Caco-2 (cell line): ENCODE results near the gene GIPR. TPM values are rescaled to one million over a fixed set of nuclear protein-coding genes. Genes with fewer than 3 reads are reported as not detected.

Experiments
- BruUV-seq: library from RNA; stranded (reverse); fragments of 400-500 nt; replicated peaks from 2 replicates; lab custom pipeline; 2021; lab: Mats Ljungman, UMichigan
- CTCF ChIA-PET: fragments of 300-600 bp; sonication (Branson Sonifier 250); formaldehyde crosslinking; loops from one replicate; lab custom pipeline; 2022; ENCODE audit warnings: antibody characterized with exemption; lab: Charles Lee
- POLR2A ChIA-PET: fragments of 300-600 bp; sonication (Branson Sonifier 250); formaldehyde crosslinking; loops from one replicate; lab custom pipeline; 2022; ENCODE audit warnings: antibody characterized with exemption; lab: Charles Lee
- DNase-seq, 2 experiments: peaks; one replicate each; pipeline versions ENCODE4 v3.0.0 to v3.0.0-alpha.2; 2020 to 2022
- H3K27me3 ChIP-seq: replicated peaks from 2 replicates; pipeline ENCODE4 v1.6.0; 2011; ENCODE audit warnings: low read length; ENCODE audit not compliant: control insufficient read depth, insufficient read depth
- H3K36me3 ChIP-seq: 2 replicates; pipeline ENCODE4 v1.5.1; 2011; ENCODE audit warnings: low read length; ENCODE audit not compliant: control insufficient read depth, insufficient read depth
- H3K4me1 ChIP-seq: fragments of 250-450 bp; sonication (Bioruptor Pico); 2 replicates; pipeline ENCODE4 v1.5.1; 2020; ENCODE audit warnings: mild to moderate bottlenecking
- H3K4me3 ChIP-seq: 2 replicates; pipeline ENCODE4 v1.5.1; 2011; ENCODE audit warnings: low read depth, mild to moderate bottlenecking, control low read depth, low read length
- H3K9me3 ChIP-seq: fragments of 250-450 bp; sonication (Bioruptor Pico); 2 replicates; pipeline ENCODE4 v1.5.1; 2020; ENCODE audit warnings: mild to moderate bottlenecking, moderate library complexity
- H3K27ac Mint-ChIP-seq: one replicate; pipeline ENCODE4 v1.8.0; 2022; ENCODE audit warnings: mixed read lengths; ENCODE audit not compliant: unreplicated experiment
- H3K27me3 Mint-ChIP-seq: one replicate; pipeline ENCODE4 v1.8.0; 2022; ENCODE audit warnings: mixed read lengths; ENCODE audit not compliant: insufficient read depth, unreplicated experiment
- H3K36me3 Mint-ChIP-seq: one replicate; pipeline ENCODE4 v1.8.0; 2022; ENCODE audit warnings: mild to moderate bottlenecking, mixed read lengths; ENCODE audit not compliant: insufficient read depth, unreplicated experiment
- H3K4me1 Mint-ChIP-seq: one replicate; pipeline ENCODE4 v1.8.0; 2022; ENCODE audit warnings: low read depth, mixed read lengths; ENCODE audit not compliant: unreplicated experiment
- H3K4me3 Mint-ChIP-seq: one replicate; pipeline ENCODE4 v1.8.0; 2022; ENCODE audit warnings: mild to moderate bottlenecking, moderate library complexity, mixed read lengths; ENCODE audit not compliant: unreplicated experiment
- H3K9me3 Mint-ChIP-seq: one replicate; pipeline ENCODE4 v1.8.0; 2022; ENCODE audit warnings: mixed read lengths; ENCODE audit not compliant: unreplicated experiment
- intact Hi-C: fragments of 100-400 bp; cut with micrococcal nuclease; formaldehyde crosslinking; loops from one replicate; pipeline ENCODE4 v1.10.0; 2022; ENCODE audit not compliant: unreplicated experiment
- total RNA-seq: library from RNA; stranded (reverse); gene quantifications from 2 replicates; pipeline ENCODE4 v1.2.3, GENCODE V29; 2022
- TF ChIP-seq, protein P1 (sequence below), 2 experiments: fragments of 200-600 bp in 1 of 2; IDR thresholded peaks; 1 replicate in 1 of 2; 2 replicates in 1 of 2; pipeline versions ENCODE4 v1.5.1 to v1.8.0; 2011 to 2022; ENCODE audit warnings: antibody characterized with exemption in 1 of 2, control low read depth in 1 of 2, inconsistent platforms in 1 of 2, low read depth in 1 of 2, low read length in 1 of 2, mild to moderate bottlenecking in 1 of 2, moderate library complexity in 1 of 2; ENCODE audit not compliant: insufficient read depth in 1 of 2, severe bottlenecking in 1 of 2, unreplicated experiment in 1 of 2

The GIPR gene
- total RNA-seq, 1 experiment from 2014 or later: 2.6 TPM

GRCh38 chr19:45641274-45642105 is 26.5 kb upstream of the GIPR start:
- H3K4me1 Mint-ChIP-seq: peaks cover 25% of the 10 kb centered on the region
- peak; percentile 93 to 97 for DNase-seq
- no peaks in the 10 kb centered on the region for H3K27me3 Mint-ChIP-seq
- Histone ChIP-seq H3K9me3 (no peaks in the 10 kb centered on the region), H3K27me3 (no peaks in the 10 kb centered on the region), H3K4me1 (peaks cover 25% of the 10 kb centered on the region), H3K36me3 (no peaks in the 10 kb centered on the region), H3K4me3 (peak overlapping the region; percentile 39)
- ChIA-PET CTCF (interaction anchor here (0.5 to 3.9 kb wide), 45 partner anchors 8 to 223 kb away, joined by 3 to 77 read pairs (median 7); partner anchors contain the start of genes FBXO46, FOXA3, GIPR and OPA3), POLR2A (interaction anchor here (0.6 to 1.5 kb wide), 11 partner anchors 9 to 174 kb away, joined by 3 to 9 read pairs (median 6); partner anchors contain the start of genes FOSB and OPA3)
- intact Hi-C loops: loop anchor here (1.0 to 10.0 kb wide), 3 partner anchors 34 to 147 kb away; partner anchors contain the start of genes PPM1N and RTN2
- TF ChIP-seq, protein P1, sequence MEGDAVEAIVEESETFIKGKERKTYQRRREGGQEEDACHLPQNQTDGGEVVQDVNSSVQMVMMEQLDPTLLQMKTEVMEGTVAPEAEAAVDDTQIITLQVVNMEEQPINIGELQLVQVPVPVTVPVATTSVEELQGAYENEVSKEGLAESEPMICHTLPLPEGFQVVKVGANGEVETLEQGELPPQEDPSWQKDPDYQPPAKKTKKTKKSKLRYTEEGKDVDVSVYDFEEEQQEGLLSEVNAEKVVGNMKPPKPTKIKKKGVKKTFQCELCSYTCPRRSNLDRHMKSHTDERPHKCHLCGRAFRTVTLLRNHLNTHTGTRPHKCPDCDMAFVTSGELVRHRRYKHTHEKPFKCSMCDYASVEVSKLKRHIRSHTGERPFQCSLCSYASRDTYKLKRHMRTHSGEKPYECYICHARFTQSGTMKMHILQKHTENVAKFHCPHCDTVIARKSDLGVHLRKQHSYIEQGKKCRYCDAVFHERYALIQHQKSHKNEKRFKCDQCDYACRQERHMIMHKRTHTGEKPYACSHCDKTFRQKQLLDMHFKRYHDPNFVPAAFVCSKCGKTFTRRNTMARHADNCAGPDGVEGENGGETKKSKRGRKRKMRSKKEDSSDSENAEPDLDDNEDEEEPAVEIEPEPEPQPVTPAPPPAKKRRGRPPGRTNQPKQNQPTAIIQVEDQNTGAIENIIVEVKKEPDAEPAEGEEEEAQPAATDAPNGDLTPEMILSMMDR (IDR thresholded peaks at IDR 0.05; ENCODE audit: insufficient read depth in 1 of 2, low read depth in 1 of 2, low read length in 1 of 2, severe bottlenecking in 1 of 2, unreplicated experiment in 1 of 2): no peak
- H3K36me3 Mint-ChIP-seq: peaks cover 26% of the 10 kb centered on the region
- peak overlapping the region; percentile 75 for H3K4me3 Mint-ChIP-seq
- no peaks in the 10 kb centered on the region for H3K9me3 Mint-ChIP-seq
- no TSS peak for BruUV-seq
- H3K27ac Mint-ChIP-seq: peak overlapping the region; percentile 84

DNA sequence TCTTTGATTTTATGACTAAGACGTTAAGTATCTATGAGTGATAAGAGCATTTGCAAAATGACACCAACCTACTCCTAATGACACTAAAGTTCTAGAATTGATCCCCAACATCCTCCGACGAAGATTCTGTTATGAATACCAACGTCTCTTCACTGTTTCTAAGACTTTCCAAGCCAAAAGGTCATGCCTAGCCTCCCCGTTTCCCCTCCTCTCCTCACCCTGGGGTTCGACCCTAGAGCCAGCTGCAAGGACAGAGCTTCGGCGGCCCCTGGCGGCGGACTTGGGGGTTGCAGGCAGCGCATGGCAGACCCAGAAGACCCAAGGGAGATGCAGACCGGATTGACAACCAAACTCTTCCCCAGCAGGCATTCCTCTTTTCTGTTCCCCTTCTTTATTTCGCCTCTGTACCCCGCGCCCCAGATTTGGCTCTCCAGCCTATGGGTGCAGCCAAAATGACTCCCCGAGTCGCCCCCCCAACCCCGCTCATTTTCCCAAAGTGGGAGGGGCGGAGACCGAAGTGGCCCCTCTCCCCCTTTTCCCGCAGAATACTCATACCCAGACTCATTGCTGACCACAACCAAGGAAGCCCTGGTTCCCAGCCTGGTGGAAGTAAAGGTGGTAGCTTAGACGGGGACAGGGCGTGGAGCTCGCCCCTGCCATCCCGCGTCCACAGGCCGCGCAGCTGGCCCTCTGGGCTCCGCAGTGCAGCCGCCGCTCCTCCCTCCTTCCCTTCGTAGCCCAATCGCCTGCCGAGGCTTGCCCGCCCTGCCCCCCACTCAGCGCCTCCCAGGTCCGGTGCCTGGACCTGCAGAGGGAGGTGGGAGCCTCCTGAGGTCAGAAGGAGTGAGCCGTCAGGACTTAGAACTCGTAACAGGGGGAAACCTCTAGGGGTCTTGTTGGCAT is 24.7 kb upstream of the GIPR start:
- BruUV-seq: no TSS peak
- ChIA-PET CTCF (interaction anchor here (0.6 to 3.9 kb wide), 14 partner anchors 25 to 204 kb away, joined by 3 to 77 read pairs (median 10); partner anchors contain the start of genes GIPR, OPA3 and SIX5), POLR2A (interaction anchor here (0.5 to 0.9 kb wide), 2 partner anchors 37 to 49 kb away, joined by 3 to 4 read pairs; partner anchors contain the start of gene QPCTL)
- Histone ChIP-seq H3K27me3 (no peaks in the 10 kb centered on the region), H3K9me3 (no peaks in the 10 kb centered on the region), H3K36me3 (no peaks in the 10 kb centered on the region), H3K4me1 (peaks cover 20% of the 10 kb centered on the region), H3K4me3 (peak overlapping the region; percentile 41)
- H3K27me3 Mint-ChIP-seq: no peaks in the 10 kb centered on the region
- intact Hi-C loops: loop anchor here (1.0 to 10.0 kb wide), 2 partner anchors 120 to 148 kb away; partner anchors contain the start of genes PPM1N and RTN2
- peak overlapping the region; percentile 70 for H3K4me3 Mint-ChIP-seq
- peak; percentile 91 to 95 for DNase-seq
- peaks cover 25% of the 10 kb centered on the region for H3K4me1 Mint-ChIP-seq
- H3K36me3 Mint-ChIP-seq: peaks cover 26% of the 10 kb centered on the region
- no peaks in the 10 kb centered on the region for H3K9me3 Mint-ChIP-seq
- TF ChIP-seq, protein P1 (IDR thresholded peaks at IDR 0.05; ENCODE audit: insufficient read depth in 1 of 2, low read depth in 1 of 2, low read length in 1 of 2, severe bottlenecking in 1 of 2, unreplicated experiment in 1 of 2): peak; percentile 99
- no peak overlapping the region for H3K27ac Mint-ChIP-seq
